Suprapubic skin (tissue), 4 donors: ENCODE measurements around the gene IL6ST. TPM values are rescaled to one million over a fixed set of nuclear protein-coding genes. Genes with fewer than 3 reads are reported as not detected.

Source experiments
- DNase-seq, 2 donors: peaks; one replicate each; pipeline ENCODE4 v3.0.0-alpha.2; 2019; ENCODE audit warnings: low spot score in 2 of 2
- H3K27ac ChIP-seq: fragments of 200-600 bp; sonication (generic); one replicate; pipeline ENCODE4 v1.5.1; 2019
- H3K27me3 ChIP-seq: fragments of 200-600 bp; sonication (generic); one replicate; pipeline ENCODE4 v1.5.1; 2019
- H3K36me3 ChIP-seq: fragments of 200-600 bp; sonication (generic); one replicate; pipeline ENCODE4 v1.5.1; 2019
- H3K4me1 ChIP-seq: fragments of 200-600 bp; sonication (generic); one replicate; pipeline ENCODE4 v1.5.1; 2019
- H3K4me3 ChIP-seq: fragments of 200-600 bp; sonication (generic); one replicate; pipeline ENCODE4 v1.5.1; 2019; ENCODE audit warnings: mild to moderate bottlenecking
- H3K9me3 ChIP-seq: fragments of 200-600 bp; sonication (generic); one replicate; pipeline ENCODE4 v1.5.1; 2019
- EP300 ChIP-seq: sonication (generic); formaldehyde crosslinking; IDR thresholded peaks from one replicate; pipeline ENCODE4 v1.6.1; 2017; ENCODE audit warnings: antibody characterized with exemption
- POLR2A ChIP-seq, 2 donors: fragments of 450-650 bp; IDR thresholded peaks; one replicate each; pipeline ENCODE4 v1.6.1; 2017; ENCODE audit warnings: antibody characterized with exemption in 2 of 2, mild to moderate bottlenecking in 2 of 2, moderate library complexity in 2 of 2
- POLR2AphosphoS5 ChIP-seq, 3 donors: sonication (generic); formaldehyde crosslinking; IDR thresholded peaks; one replicate each; pipeline ENCODE4 v1.6.1; 2017; ENCODE audit warnings: antibody characterized with exemption in 3 of 3
- WGBS: methylation state at CpG from one replicate; pipeline ENCODE4 v1.1.5; 2018; 5-methylcytosine and 5-hydroxymethylcytosine counted together
- total RNA-seq, 4 donors: library from RNA; depleted of rRNA; stranded (reverse); fragments of >200 nt; gene quantifications; one replicate each; pipeline ENCODE4 v1.1.0, GENCODE V29; 2016
- TF ChIP-seq, protein P1 (sequence below), 2 donors: fragments of 200-600 bp in 1 of 2; fragments of 450-650 bp in 1 of 2; sonication (generic) in 1 of 2; IDR thresholded peaks; one replicate each; pipeline ENCODE4 v1.5.1; 2016 to 2019; ENCODE audit warnings: antibody characterized with exemption in 2 of 2, mild to moderate bottlenecking in 1 of 2, moderate library complexity in 1 of 2

IL6ST gene
- total RNA-seq, 4 donors from 2014 or later = 47.0 to 110 (median 87.5) TPM

GRCh38 chr5:55913466-55914413 is 81.0 kb downstream of the IL6ST start:
- WGBS = 94% methylated on average over 7 of the region's 10 CpGs
- DNase-seq = peak in 1 of 2 donors; percentile 44

GRCh38 chr5:55911784-55912653 is 82.7 kb downstream of the IL6ST start:
- Histone ChIP-seq H3K9me3 (no peaks in the 10 kb centered on the region), H3K36me3 (no peaks in the 10 kb centered on the region), H3K4me3 (no peak overlapping the region), H3K27ac (no peak overlapping the region), H3K4me1 (no peaks in the 10 kb centered on the region), H3K27me3 (no peaks in the 10 kb centered on the region)
- no peak for DNase-seq
- WGBS = 70% methylated on average over 2 of the region's 2 CpGs
- TF ChIP-seq EP300 = no peak
- TF ChIP-seq, protein P1, sequence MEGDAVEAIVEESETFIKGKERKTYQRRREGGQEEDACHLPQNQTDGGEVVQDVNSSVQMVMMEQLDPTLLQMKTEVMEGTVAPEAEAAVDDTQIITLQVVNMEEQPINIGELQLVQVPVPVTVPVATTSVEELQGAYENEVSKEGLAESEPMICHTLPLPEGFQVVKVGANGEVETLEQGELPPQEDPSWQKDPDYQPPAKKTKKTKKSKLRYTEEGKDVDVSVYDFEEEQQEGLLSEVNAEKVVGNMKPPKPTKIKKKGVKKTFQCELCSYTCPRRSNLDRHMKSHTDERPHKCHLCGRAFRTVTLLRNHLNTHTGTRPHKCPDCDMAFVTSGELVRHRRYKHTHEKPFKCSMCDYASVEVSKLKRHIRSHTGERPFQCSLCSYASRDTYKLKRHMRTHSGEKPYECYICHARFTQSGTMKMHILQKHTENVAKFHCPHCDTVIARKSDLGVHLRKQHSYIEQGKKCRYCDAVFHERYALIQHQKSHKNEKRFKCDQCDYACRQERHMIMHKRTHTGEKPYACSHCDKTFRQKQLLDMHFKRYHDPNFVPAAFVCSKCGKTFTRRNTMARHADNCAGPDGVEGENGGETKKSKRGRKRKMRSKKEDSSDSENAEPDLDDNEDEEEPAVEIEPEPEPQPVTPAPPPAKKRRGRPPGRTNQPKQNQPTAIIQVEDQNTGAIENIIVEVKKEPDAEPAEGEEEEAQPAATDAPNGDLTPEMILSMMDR (IDR thresholded peaks at IDR 0.05) = no peak
- no peak for TF ChIP-seq POLR2A (IDR thresholded peaks at IDR 0.05)
- TF ChIP-seq POLR2AphosphoS5 (IDR thresholded peaks at IDR 0.05) = no peak

More at GRCh38 chr5:55913466-55914413, 81.0 kb downstream of the IL6ST start:
- Histone ChIP-seq H3K9me3 (no peaks in the 10 kb centered on the region), H3K4me3 (no peak overlapping the region), H3K4me1 (no peaks in the 10 kb centered on the region), H3K27me3 (no peaks in the 10 kb centered on the region), H3K27ac (no peak overlapping the region), H3K36me3 (no peaks in the 10 kb centered on the region)
- TF ChIP-seq EP300 (no peak), POLR2A (IDR thresholded peaks at IDR 0.05) (no peak), POLR2AphosphoS5 (IDR thresholded peaks at IDR 0.05) (no peak)
- TF ChIP-seq, protein P1 (IDR thresholded peaks at IDR 0.05) = no peak

DNA sequence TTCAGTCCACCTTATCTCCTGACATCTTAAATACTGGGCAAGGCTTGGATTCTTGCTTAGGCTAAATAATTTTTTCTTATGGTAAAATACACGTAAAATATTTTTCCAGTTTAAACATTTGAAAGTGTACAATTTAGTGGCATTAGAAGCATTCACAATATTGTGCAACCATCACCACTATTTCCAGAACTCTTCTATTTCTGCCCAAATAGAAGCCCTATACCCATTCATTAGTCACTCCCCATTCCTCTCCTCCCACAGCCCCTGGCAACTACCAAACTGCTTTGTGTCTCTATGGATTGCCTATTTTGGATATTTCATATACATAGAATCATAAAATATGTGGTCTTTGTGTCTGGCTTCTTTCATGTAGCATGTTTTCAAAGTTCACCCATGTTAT is 86.0 kb downstream of the IL6ST start:
- TF ChIP-seq, protein P1 (IDR thresholded peaks at IDR 0.05) = no peak
- TF ChIP-seq EP300 (no peak), POLR2AphosphoS5 (IDR thresholded peaks at IDR 0.05) (no peak), POLR2A (IDR thresholded peaks at IDR 0.05) (no peak)
- H3K27ac ChIP-seq = no peak overlapping the region
- peaks cover 7% of the 10 kb centered on the region for H3K4me1 ChIP-seq
- DNase-seq = no peak
- H3K4me3 ChIP-seq = no peak overlapping the region
- H3K27me3 ChIP-seq = no peaks in the 10 kb centered on the region
- 97% methylated on average over 1 of the region's 1 CpG for WGBS
- H3K36me3 ChIP-seq = no peaks in the 10 kb centered on the region
- H3K9me3 ChIP-seq = no peaks in the 10 kb centered on the region

- Histone ChIP-seq H3K9me3 (no peaks in the 10 kb centered on the region), H3K4me1 (peaks cover 15% of the 10 kb centered on the region), H3K27ac (no peak overlapping the region), H3K4me3 (no peak overlapping the region), H3K27me3 (no peaks in the 10 kb centered on the region), H3K36me3 (no peaks in the 10 kb centered on the region)
- TF ChIP-seq, protein P1 (IDR thresholded peaks at IDR 0.05) = no peak
- TF ChIP-seq EP300 (no peak), POLR2A (IDR thresholded peaks at IDR 0.05) (no peak), POLR2AphosphoS5 (IDR thresholded peaks at IDR 0.05) (no peak)
- WGBS = 97% methylated on average over 7 of the region's 7 CpGs
- DNase-seq = no peak
These were observed 86.8 kb downstream of the IL6ST start for GRCh38 chr5:55907927-55908326.

DNA sequence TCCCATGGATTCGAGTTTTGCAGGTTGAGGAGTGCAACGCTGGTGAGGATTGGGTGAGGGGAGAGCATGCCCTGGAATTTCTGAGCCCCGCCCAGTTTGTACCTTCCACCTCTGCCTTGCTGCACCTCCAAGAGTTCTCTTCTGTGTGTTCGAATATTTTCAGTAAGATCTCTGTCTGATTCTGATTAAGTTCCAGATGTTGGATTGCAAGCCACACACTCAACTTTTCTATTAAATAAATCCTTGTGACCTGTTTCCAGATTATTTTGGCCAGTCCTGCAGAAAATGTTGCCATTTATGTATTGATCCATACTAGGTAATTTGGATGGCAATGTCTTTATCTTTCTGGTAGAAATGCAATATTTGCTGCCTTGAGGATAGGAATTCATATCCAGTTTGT is 89.5 kb downstream of the IL6ST start:
- H3K4me3 ChIP-seq = no peak overlapping the region
- TF ChIP-seq, protein P1 (IDR thresholded peaks at IDR 0.05) = no peak
- TF ChIP-seq EP300 (no peak), POLR2AphosphoS5 (IDR thresholded peaks at IDR 0.05) (no peak), POLR2A (IDR thresholded peaks at IDR 0.05) (no peak)

More for the DNA sequence above, 89.5 kb downstream of the IL6ST start:
- WGBS = 61% methylated on average over 4 of the region's 4 CpGs
- no peak overlapping the region for H3K27ac ChIP-seq
- no peaks in the 10 kb centered on the region for H3K36me3 ChIP-seq
- peaks cover 15% of the 10 kb centered on the region for H3K4me1 ChIP-seq
- no peaks in the 10 kb centered on the region for H3K27me3 ChIP-seq
- DNase-seq = no peak
- no peaks in the 10 kb centered on the region for H3K9me3 ChIP-seq
